ENCODE data around the gene KCNIP4.

- TF ChIP-seq ZNF274 (IDR thresholded peaks at IDR 0.05; ENCODE audit: low read depth, low read length) (no peak), SUZ12 (IDR thresholded peaks at IDR 0.05; ENCODE audit: extremely low read depth, insufficient read depth, insufficient read length) (no peak)
Observed at GRCh38 chr4:20816287-20816686, 1132.3 kb downstream of the KCNIP4 start.
